HepG2 (cell line): ENCODE data around the gene KDM5C. TPM values are rescaled to one million over a fixed set of nuclear protein-coding genes. Genes with fewer than 3 reads are reported as not detected.

Experiments
- CBX2 ChIP-seq, 2 experiments: fragments of 200-600 bp in 1 of 2; sonication (generic); formaldehyde crosslinking in 1 of 2; IDR thresholded peaks; 2 replicates each; pipeline versions ENCODE4 v1.7.0 to v1.8.1; 2018 to 2022; ENCODE audit warnings: low read depth in 2 of 2, low read length in 1 of 2, mild to moderate bottlenecking in 1 of 2, missing genetic modification reagents in 1 of 2
- CHCHD3 ChIP-seq: sonication (generic); formaldehyde crosslinking; IDR thresholded peaks from 2 replicates; pipeline ENCODE4 v1.8.0; 2022; ENCODE audit warnings: mild to moderate bottlenecking, missing genetic modification reagents, moderate library complexity
- CREM ChIP-seq, 2 experiments: sonication (generic) in 1 of 2; formaldehyde crosslinking in 1 of 2; IDR thresholded peaks; 2 replicates each; pipeline versions ENCODE4 v1.4.0 to v1.6.1; 2016 to 2020; ENCODE audit warnings: antibody characterized with exemption in 1 of 2, mild to moderate bottlenecking in 1 of 2, missing genetic modification reagents in 1 of 2
- CTCF ChIP-seq: sonication (generic); formaldehyde crosslinking; IDR thresholded peaks from 2 replicates; pipeline ENCODE4 v1.5.0; 2020; ENCODE audit warnings: mild to moderate bottlenecking, missing genetic modification reagents, moderate library complexity
- DRAP1 ChIP-seq: IDR thresholded peaks from 2 replicates; pipeline ENCODE4 v1.6.1; 2016; ENCODE audit warnings: missing genetic modification reagents, missing compliant biosample characterization
- IKZF4 ChIP-seq: sonication (generic); formaldehyde crosslinking; IDR thresholded peaks from 2 replicates; pipeline ENCODE4 v1.5.1; 2020; ENCODE audit warnings: borderline replicate concordance, mild to moderate bottlenecking, low read depth, missing genetic modification reagents; ENCODE audit errors: not compliant biosample characterization
- KDM1A ChIP-seq: IDR thresholded peaks from 2 replicates; pipeline ENCODE4 v1.6.1; 2016; ENCODE audit warnings: missing compliant biosample characterization
- KDM2A ChIP-seq: sonication (generic); formaldehyde crosslinking; IDR thresholded peaks from 2 replicates; pipeline ENCODE4 v1.4.0; 2020; ENCODE audit warnings: low read depth, missing genetic modification reagents, borderline replicate concordance
- KDM5A ChIP-seq: fragments of 200-600 bp; sonication (generic); IDR thresholded peaks from 2 replicates; pipeline ENCODE4 v1.7.0; 2018; ENCODE audit warnings: antibody characterized with exemption, mild to moderate bottlenecking, low read length, borderline replicate concordance
- KMT2B ChIP-seq: IDR thresholded peaks from 2 replicates; pipeline ENCODE4 v1.6.1; 2016; ENCODE audit warnings: missing genetic modification reagents, missing compliant biosample characterization
- MAX ChIP-seq: IDR thresholded peaks from 2 replicates; pipeline ENCODE4 v1.6.1; 2012; ENCODE audit warnings: inconsistent platforms
- MAZ ChIP-seq, 2 experiments: sonication (generic) in 1 of 2; formaldehyde crosslinking in 1 of 2; IDR thresholded peaks; 2 replicates each; pipeline versions ENCODE4 v1.5.0 to v1.6.1; 2012 to 2020; ENCODE audit warnings: low read depth in 2 of 2, mild to moderate bottlenecking in 2 of 2, borderline replicate concordance in 1 of 2, improper control_type of control experiment in 1 of 2, low read length in 1 of 2, missing genetic modification reagents in 1 of 2, moderate library complexity in 1 of 2
- MNT ChIP-seq: fragments of 450-650 bp; IDR thresholded peaks from 2 replicates; pipeline ENCODE4 v1.6.1; 2016
- MYPOP ChIP-seq: sonication (generic); formaldehyde crosslinking; IDR thresholded peaks from 2 replicates; pipeline ENCODE4 v1.8.1; 2023; ENCODE audit warnings: mild to moderate bottlenecking, moderate library complexity, missing genetic modification reagents
- NR3C1 ChIP-seq: sonication (generic); formaldehyde crosslinking; IDR thresholded peaks from 2 replicates; pipeline ENCODE4 v1.4.0; 2020; ENCODE audit warnings: missing genetic modification reagents
- STAT6 ChIP-seq: sonication (generic); formaldehyde crosslinking; IDR thresholded peaks from 2 replicates; pipeline ENCODE4 v1.4.0; 2020; ENCODE audit warnings: missing genetic modification reagents, mild to moderate bottlenecking, borderline replicate concordance
- THYN1 ChIP-seq: sonication (generic); formaldehyde crosslinking; IDR thresholded peaks from 2 replicates; pipeline ENCODE4 v1.8.1; 2023; ENCODE audit warnings: low read depth, mild to moderate bottlenecking, moderate library complexity, missing genetic modification reagents, borderline replicate concordance
- XRCC5 ChIP-seq: fragments of 200-400 bp; formaldehyde crosslinking; optimal IDR thresholded peaks from 2 replicates; pipeline ENCODE3; 2017; ENCODE audit warnings: mild to moderate bottlenecking, low read length
- ZNF792 ChIP-seq: IDR thresholded peaks from 2 replicates; pipeline ENCODE4 v1.6.1; 2016
- polyA plus RNA-seq, 8 experiments: library from polyadenylated mRNA; depleted of rRNA in 3 of 8; stranded (reverse) in 7 of 8; unstranded in 1 of 8; fragments of >200 nt; fragmentation: Illumina TruSeq in 4 of 8; extraction: Trizol in 4 of 8; gene quantifications; 2 replicates each; pipeline versions ENCODE4 v1.2.1 to v1.2.3, GENCODE V29; 2011 to 2016; ENCODE audit warnings: low read depth in 4 of 8, missing spikeins in 1 of 8, mixed read lengths in 1 of 8; ENCODE audit not compliant: insufficient read depth in 1 of 8
- total RNA-seq, 5 experiments: library from RNA; depleted of rRNA; stranded (reverse); fragments of >200 nt; fragmentation: Illumina TruSeq; extraction: Trizol; gene quantifications; 2 replicates each; pipeline ENCODE4 v1.2.3, GENCODE V29; 2016; ENCODE audit warnings: low read depth in 1 of 5

The KDM5C gene
- total and polyA plus RNA-seq, 2 of the 13 experiments (the other 11 are each of a cell fraction or from before 2014, with no cell fraction given): 32.5 to 34.0 TPM

GRCh38 chrX:53224860-53225797, at the start of gene KDM5C (continued):
- TF ChIP-seq CTCF (CRISPR knock-in tag) (no peak), DRAP1 (CRISPR knock-in tag) (0 out of 2 replicates have a peak, but pooled peaks have one; percentile 36), IKZF4 (peak; percentile 41), STAT6 (CRISPR knock-in tag) (no peak), CBX2 (IDR thresholded peaks at IDR 0.05; ENCODE audit: low read depth, low read length) (no peak), CBX2 (CRISPR knock-in tag; IDR thresholded peaks at IDR 0.05; ENCODE audit: low read depth) (no peak), THYN1 (CRISPR knock-in tag) (no peak), MNT (no peak), CHCHD3 (CRISPR knock-in tag) (no peak), NR3C1 (CRISPR knock-in tag) (no peak), KDM2A (CRISPR knock-in tag) (peak; percentile 64; the same call in 1 of the 2 replicates), MAX (peak; percentile 40; the same call in 1 of the 2 replicates), ZNF792 (no peak), KDM1A (no peak), KDM5A (peak; percentile 76; the same call in 1 of the 2 replicates), MAZ (IDR thresholded peaks at IDR 0.05; ENCODE audit: borderline replicate concordance, low read depth, low read length) (no peak), MAZ (CRISPR knock-in tag; IDR thresholded peaks at IDR 0.05; ENCODE audit: low read depth) (no peak), MYPOP (CRISPR knock-in tag) (0 out of 2 replicates have a peak, but pooled peaks have one; percentile 48), XRCC5 (peak; percentile 56), CREM (IDR thresholded peaks at IDR 0.05) (peak; percentile 65), CREM (CRISPR knock-in tag; IDR thresholded peaks at IDR 0.05) (no peak), KMT2B (CRISPR knock-in tag) (0 out of 2 replicates have a peak, but pooled peaks have one; percentile 46)
- TF ChIP-seq, all 625 proteins: peak for 97
